Kidney epithelial cell (primary cell): ENCODE measurements around the gene DOHH. TPM values are rescaled to one million over a fixed set of nuclear protein-coding genes. Genes with fewer than 3 reads are reported as not detected.

Experiments
- DNase-seq: peaks from one replicate; pipeline ENCODE4 v3.0.0-alpha.2; 2010; ENCODE audit warnings: low read depth
- H3K27me3 ChIP-seq: 2 replicates; pipeline ENCODE4 v1.6.0; 2011; ENCODE audit warnings: low read length; ENCODE audit not compliant: control insufficient read depth, insufficient read depth
- H3K36me3 ChIP-seq: 2 replicates; pipeline ENCODE4 v1.5.1; 2011; ENCODE audit warnings: low read length; ENCODE audit not compliant: control insufficient read depth, insufficient read depth
- H3K4me3 ChIP-seq: 2 replicates; pipeline ENCODE4 v1.5.1; 2011; ENCODE audit warnings: low read depth, mild to moderate bottlenecking, control low read depth, low read length
- total RNA-seq: library from RNA; depleted of rRNA; stranded (reverse); fragments of >200 nt; gene quantifications from 2 replicates; pipeline ENCODE4 v1.2.3, GENCODE V29; 2015
- TF ChIP-seq, protein P1 (sequence below): IDR thresholded peaks from 2 replicates; pipeline ENCODE4 v1.5.1; 2011; ENCODE audit warnings: mild to moderate bottlenecking, moderate library complexity, low read length, control low read depth, inconsistent platforms; ENCODE audit not compliant: insufficient read depth, poor library complexity, severe bottlenecking

Gene DOHH
- total RNA-seq, 1 donor from 2014 or later: 33.0 TPM

DNA sequence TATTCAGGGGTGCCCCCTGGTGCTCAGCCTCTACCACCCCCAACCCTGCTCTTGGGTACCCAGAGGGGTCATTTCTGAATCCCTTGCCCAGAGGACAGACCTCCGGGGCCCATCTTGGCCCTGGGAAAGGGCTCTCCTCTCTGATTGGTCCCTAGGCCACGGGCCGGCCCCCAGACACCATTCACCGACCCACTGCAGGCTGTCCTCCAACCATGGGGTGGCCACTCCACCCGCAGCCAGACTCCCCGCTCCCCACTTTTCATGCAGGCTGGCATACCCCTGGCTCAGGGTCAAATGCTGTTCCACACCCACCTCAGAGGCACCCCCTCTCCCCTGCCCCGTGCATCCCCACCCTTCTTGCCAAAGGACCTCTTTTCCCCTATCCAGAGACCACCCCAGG lies 34.9 kb downstream of the DOHH start:
- H3K36me3 ChIP-seq: peaks cover 1% of the 10 kb centered on the region
- H3K4me3 ChIP-seq: no peak overlapping the region
- no peak for DNase-seq
- TF ChIP-seq, protein P1, sequence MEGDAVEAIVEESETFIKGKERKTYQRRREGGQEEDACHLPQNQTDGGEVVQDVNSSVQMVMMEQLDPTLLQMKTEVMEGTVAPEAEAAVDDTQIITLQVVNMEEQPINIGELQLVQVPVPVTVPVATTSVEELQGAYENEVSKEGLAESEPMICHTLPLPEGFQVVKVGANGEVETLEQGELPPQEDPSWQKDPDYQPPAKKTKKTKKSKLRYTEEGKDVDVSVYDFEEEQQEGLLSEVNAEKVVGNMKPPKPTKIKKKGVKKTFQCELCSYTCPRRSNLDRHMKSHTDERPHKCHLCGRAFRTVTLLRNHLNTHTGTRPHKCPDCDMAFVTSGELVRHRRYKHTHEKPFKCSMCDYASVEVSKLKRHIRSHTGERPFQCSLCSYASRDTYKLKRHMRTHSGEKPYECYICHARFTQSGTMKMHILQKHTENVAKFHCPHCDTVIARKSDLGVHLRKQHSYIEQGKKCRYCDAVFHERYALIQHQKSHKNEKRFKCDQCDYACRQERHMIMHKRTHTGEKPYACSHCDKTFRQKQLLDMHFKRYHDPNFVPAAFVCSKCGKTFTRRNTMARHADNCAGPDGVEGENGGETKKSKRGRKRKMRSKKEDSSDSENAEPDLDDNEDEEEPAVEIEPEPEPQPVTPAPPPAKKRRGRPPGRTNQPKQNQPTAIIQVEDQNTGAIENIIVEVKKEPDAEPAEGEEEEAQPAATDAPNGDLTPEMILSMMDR: no peak
- no peaks in the 10 kb centered on the region for H3K27me3 ChIP-seq

DNA sequence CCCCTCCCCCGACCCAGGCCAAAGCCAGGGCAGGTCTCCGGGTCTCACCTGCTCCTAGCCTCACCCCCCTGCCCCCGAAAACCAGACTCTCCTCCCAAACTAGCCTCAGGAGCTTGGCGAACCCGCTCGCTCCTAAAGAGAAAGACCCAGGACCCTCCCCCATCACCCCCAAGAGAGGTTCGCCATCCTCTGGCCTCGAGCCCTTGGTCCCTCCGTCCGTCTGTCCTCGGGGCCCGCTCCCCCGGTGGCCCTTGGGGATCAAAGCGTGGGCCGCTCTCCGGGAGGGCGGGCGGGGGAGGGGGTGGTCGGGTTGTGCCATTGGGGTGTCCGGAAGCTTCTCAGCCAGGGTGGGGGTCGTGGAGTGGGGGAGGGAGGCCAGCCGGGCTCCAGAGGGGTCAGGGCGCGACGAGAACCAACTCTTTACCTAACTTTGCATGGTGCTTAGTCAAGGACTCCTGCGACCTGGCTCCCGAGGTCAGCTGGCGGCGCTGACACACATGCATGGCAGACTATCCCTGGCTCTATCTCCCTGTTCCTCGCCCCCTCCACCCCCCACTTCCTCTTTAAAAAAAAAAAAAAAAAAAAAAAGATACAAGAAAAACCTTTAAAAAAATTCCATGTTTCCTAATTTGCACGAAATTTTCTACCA lies 35.8 kb downstream of the DOHH start:
- no peak for DNase-seq
- Histone ChIP-seq H3K4me3 (no peak overlapping the region), H3K36me3 (peaks cover 1% of the 10 kb centered on the region), H3K27me3 (no peaks in the 10 kb centered on the region)
- TF ChIP-seq, protein P1: no peak

DNA sequence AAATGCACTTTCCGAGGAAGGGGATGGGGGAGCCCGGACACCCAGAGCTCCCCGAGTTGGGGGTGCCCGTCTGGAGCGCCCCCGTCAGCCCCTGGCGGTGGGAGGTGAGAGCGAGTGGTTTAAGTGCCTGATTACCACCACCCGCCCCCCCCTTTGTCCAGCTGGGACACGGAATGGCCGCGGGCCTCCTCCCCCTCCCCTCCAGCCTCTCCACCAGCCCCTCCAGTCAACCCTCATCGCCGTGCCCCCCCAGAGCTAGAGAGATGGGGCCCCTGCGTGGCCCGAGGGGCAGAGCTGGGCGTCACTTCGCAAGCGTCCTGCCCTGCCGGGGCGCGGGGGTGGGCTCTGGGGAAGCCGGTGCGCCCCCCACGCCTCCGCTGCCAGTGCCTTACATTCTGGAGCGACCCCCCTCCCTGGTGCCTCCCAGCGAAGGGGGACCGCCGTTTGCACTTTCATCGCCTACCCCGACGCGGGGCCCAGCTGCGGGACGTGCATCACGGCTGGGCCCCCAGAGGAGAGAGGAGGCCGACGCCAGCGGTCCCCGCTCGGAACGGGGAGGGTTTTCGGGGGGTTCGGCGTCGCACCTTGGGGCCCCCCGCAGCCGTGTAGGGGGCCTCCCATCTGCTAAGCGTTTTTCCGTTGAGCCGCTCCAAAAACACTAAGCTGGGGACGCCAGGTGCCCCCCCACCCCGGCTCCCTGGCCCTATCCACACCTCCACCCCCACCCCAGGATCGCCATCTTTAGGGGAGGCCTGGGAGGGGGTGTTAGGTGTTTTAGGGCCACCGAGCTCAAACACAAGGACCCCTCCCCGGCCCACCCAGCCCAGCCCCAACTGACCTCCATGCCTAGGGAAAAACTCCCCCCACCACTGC lies 36.5 kb downstream of the DOHH start:
- Histone ChIP-seq H3K4me3 (no peak overlapping the region), H3K27me3 (no peaks in the 10 kb centered on the region), H3K36me3 (peaks cover 1% of the 10 kb centered on the region)
- TF ChIP-seq, protein P1: no peak
- DNase-seq: no peak

DNA sequence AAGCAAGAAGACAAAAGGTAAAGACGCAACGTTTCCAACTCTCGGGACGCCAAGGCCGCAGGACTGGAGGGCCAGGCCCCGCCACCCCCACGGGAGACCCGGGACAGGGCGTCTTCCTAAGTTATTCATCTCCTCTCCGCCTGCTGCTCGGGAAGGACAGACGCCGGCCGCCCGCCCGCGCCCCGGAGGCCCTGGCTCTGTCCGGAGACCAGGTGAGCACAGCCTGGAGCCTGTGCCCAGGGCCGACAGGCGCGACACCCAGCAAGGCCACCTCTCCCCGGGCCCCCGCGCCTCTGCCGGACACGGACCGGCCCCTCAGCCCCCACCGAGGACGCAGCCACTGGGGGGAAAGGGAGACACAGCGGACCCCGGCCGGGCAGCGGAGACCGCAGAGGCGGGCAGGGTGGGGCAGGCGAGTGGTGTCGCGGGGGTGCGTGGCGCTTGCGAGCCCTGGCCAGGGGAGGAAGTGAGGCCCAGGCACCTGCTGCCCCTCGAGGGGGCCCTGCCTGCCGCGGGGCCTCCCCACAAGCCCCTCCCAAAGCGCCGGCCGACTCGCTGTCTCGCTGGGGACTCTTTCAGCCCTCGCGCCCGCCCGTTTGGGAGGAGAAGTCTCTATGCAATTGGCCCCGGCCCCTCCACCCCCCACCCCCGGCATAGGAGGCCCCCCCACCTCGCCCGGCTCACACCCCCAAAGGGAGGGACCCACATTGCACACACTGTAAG lies 37.3 kb downstream of the DOHH start:
- TF ChIP-seq, protein P1: no peak
- H3K36me3 ChIP-seq: peaks cover 1% of the 10 kb centered on the region
- H3K27me3 ChIP-seq: no peaks in the 10 kb centered on the region
- DNase-seq: no peak
- no peak overlapping the region for H3K4me3 ChIP-seq

DNA sequence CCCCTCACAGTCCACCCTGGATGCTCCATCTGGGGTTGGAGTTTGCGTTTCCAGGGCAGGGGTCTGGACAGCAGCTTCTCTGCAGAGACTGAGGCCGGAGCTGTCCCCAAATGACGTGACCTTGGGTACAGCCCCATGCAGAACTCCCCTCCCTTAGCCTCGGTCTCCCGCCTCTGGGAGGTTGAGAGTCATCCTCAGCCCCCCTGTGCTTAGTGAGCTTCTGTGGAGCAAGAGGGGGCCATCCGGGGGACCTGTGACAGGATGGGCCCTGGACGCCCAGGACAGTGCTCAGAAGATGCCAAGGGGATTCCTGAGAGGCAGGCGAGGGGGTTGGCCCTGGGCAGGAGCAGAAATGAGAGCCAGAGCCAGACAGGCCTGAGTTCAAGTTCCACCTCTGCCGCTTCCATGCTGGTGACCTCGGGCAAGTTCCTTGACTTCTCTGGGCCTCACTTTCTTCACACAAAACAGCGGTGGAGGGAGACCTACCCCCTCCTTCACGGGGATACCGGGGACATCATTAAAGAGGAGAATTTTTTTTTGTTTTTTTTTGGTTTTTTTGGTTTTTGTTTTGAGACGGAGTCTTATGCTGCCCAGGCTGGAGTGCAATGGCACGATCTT lies 40.4 kb downstream of the DOHH start:
- H3K36me3 ChIP-seq: peaks cover 1% of the 10 kb centered on the region
- H3K27me3 ChIP-seq: no peaks in the 10 kb centered on the region
- TF ChIP-seq, protein P1: no peak
- DNase-seq: no peak
- H3K4me3 ChIP-seq: no peak overlapping the region
